Islet of Langerhans (tissue), 1 donor: Measurements from ENCODE around the gene SH3RF3.
"Not testable (repeated sequence)": the region's sequence is repeated elsewhere in the genome, so short reads cannot be mapped to it uniquely, and the experiment has no call there.

Source experiments
- FAIRE-seq: peaks from one replicate; lab custom pipeline; 2011; peaks lifted over from hg19 to GRCh38; lab: Jason Lieb, UNC

The SH3RF3 gene

GRCh38 chr2:109128616-109129355 lies at the start of gene SH3RF3:
SH3RF3 (plus strand) TSS chr2:109129205.
- FAIRE-seq, result no peak

- FAIRE-seq, result no peak
These were observed 49.4 kb upstream of the SH3RF3 start for GRCh38 chr2:109079590-109079989.

DNA sequence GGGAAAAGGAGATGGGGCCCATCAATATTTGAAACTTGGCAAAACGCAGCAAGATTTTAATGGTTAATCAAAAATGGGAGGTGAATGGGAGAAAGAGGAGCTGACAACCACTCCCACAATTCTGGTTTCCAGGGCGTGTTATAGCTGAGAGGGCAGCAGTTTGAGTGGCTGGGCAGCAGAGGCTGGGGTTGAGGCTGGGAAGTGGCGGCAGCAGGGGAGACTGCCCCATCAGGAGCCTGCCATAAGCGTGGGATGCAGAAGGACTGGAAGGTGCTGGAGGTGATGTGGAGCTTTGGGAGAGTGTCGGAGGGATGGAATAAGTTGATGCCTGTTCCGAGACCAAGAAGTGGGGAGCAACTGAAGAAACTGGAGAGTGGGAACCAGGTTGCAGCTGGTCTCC lies 48.9 kb upstream of the SH3RF3 start:
- FAIRE-seq, result no peak

DNA sequence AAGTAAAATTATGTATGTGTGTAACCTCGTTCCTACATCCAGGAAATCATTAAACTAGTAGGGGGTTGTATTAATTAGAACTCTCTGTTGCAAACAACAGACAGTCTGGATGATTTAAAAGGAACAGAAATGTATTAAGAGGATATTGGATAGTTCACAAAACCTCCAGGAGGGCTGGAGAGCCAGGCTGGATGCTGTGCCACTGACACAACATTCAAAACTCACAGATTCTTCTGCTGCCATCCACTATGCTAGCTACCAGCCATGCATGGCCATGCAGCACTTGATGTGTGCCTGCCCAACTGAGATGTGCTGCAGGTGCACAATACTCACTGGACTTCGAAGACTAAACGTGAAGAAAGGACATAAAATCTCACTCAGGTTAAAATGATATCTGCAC lies 48.2 kb upstream of the SH3RF3 start:
- no peak for FAIRE-seq

- FAIRE-seq, result no peak
These were observed 47.6 kb upstream of the SH3RF3 start for GRCh38 chr2:109081374-109081773.

DNA sequence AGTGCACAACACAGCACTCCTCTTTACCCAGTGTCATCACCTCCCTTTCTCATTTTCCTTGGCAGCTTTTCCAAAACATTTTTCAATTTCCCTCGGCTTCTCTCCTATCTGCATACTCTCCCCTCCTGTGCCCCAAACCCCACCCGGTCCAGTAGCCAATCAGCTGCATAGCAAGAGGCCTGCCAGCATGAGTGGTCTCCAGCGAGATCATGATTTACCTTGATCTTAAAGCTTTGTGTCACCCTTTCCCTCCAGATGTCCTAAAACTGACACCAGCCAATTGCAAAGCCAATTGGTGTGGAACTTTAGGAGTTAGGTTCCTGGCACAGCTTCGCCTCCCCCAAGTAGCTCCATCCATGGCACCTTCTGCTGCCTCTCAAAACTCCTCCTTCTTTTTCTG lies 45.2 kb upstream of the SH3RF3 start:
- FAIRE-seq, result no peak

GRCh38 chr2:109084341-109084740 lies 44.7 kb upstream of the SH3RF3 start:
- no peak for FAIRE-seq

- no peak for FAIRE-seq
These were observed 42.9 kb upstream of the SH3RF3 start for GRCh38 chr2:109085912-109086742.

DNA sequence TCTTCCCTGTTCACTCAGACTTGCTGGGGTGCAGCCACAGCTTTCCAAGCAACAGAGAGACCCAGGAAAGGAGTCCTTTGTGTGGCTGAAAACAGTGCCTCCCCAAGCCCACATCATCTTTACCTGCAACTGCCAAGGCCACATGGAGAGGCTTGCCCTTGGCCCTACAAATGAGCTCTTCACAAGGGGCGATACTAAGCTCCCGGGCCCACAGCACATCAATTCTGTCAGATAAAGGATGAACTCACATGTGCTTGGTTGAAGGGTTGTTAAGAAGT lies 42.3 kb upstream of the SH3RF3 start:
- no peak for FAIRE-seq

DNA sequence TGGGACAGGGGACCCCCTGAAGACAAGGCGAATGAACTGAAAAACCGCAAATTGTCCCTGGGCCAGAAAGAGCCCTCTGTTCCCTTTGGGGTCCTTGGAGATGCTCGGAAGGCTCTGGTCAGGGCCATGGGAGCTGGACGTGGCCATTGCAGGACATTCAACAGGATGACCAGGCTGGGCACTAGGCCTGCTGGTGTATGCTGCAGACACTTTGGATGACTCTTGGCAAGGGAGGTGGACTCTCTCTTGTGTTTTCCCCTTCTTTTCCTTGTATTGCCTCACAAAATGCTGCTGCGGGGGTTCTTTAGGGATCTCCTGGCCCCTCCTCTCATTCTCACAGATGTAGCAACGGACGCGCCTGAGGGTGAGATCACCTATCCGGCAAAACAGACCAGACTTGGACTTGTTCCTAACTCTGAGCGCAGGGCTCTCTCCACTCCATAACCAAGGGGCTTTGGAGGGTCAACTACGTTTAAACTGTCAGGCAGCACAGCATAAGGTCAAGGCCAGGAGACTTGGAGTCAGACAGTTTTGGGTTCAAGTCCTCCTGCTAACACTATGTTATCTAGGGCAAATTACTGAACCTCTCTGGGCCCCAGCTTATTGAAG lies 41.8 kb upstream of the SH3RF3 start:
- no peak for FAIRE-seq

- no peak for FAIRE-seq
These were observed 39.3 kb upstream of the SH3RF3 start for GRCh38 chr2:109089602-109090300.

DNA sequence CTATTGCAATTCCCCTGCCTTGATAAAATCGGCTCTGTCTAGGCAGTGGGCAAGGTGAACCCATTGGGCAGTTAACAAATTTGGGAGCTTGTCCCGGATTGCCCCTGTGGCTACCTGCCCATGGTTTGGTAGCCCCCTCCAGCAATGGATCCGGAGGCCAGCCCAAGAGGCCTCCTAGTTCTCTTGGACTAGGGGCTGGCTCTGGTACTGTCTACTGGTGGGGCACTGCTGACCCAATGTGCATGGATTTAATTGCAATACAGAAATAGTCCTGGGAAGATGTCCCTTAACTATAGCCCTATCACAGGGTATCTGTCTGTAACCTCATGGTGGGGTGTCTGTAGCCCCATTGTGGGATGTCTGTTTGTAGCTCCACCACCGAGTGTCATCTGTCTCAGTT lies 37.5 kb upstream of the SH3RF3 start:
- no peak for FAIRE-seq

GRCh38 chr2:109094144-109094543 lies 34.9 kb upstream of the SH3RF3 start:
- FAIRE-seq, result no peak

GRCh38 chr2:109098251-109098920 lies 30.6 kb upstream of the SH3RF3 start:
- FAIRE-seq, result no peak

DNA sequence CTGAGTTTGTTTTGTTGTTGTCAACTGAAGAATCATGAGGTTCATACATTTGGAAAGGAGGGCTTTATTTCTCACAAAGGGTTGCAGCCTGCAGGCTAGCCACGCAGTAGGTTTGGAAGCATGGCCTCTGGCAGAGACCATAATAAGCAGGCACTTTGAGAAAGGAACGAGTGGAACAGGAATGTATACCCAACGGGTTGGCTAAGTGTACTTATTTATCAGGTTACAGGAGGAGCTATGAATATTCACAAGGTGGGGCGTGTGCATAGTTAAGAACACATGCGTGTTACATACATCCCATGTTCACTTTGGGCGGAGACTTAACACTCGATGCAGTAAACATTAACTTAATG lies 30.1 kb upstream of the SH3RF3 start:
- FAIRE-seq, result no peak

DNA sequence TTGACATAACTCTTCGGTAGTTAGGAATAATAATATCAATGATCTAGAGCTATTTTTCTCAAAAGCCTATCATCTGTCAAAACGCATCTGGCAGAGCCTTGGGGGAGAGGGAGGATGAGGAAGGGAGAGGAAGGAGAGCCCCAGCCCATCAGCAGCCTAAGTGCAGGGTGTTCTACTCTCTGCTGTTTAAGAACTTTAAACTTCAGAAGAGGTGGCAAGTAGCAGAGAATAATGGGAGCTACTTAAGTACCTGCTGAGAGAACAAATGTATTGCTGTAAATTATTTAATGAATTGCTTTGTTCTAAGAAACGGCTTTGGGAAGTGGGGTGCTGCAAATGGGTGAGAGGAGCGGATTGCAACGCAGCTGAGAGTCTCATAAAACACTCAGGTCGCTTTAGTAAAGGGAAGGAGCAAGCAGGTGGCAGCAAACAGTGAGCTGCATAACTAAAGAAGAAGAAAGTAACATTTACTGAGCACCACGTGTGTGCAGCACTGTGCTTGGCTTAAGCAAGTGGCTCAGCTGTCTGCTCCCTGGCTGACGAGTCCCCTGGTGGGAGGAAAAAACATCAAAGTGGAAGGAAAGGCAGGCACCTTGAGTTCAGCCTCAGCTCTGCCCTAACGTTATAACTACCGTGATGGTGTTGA lies 26.3 kb upstream of the SH3RF3 start:
- FAIRE-seq, result no peak

DNA sequence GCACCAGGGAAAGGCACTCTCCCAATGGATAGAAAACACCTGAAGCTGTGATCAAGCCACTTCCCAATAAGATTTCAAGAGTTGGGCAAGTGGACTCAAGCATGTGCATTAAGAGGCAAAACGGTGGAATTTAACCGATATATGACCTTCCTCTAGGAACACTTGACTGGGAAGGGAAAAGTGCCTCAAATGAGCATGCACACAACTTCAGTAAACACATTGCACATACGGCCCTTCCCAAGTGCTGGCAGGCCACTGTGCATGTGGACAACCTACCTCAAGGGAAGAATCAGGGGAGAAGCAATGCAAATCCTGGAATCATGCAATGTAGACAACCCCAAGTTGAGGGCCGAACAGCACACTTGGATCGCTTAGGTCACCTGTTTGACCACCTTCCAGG lies 23.9 kb upstream of the SH3RF3 start:
- no peak for FAIRE-seq

- no peak for FAIRE-seq
These were observed 20.3 kb upstream of the SH3RF3 start for GRCh38 chr2:109108740-109109139.

DNA sequence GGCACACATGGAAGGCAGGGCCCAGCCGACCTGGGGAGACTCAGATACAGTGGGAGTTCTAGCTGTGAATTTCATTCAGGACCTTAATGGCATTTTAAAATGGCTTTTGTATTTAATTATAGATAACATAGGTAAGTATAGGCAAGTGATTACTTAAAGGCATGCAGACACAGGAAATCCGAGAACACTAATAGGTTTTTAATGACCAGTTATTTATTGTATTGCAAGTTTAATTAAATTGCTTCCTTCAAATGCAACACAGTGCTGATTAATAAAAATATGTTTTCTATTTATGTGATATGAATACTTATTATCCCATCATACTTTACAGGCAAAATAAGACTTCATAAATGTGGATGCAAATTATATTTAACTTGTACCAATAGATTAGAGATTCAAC lies 19.7 kb upstream of the SH3RF3 start:
- no peak for FAIRE-seq

DNA sequence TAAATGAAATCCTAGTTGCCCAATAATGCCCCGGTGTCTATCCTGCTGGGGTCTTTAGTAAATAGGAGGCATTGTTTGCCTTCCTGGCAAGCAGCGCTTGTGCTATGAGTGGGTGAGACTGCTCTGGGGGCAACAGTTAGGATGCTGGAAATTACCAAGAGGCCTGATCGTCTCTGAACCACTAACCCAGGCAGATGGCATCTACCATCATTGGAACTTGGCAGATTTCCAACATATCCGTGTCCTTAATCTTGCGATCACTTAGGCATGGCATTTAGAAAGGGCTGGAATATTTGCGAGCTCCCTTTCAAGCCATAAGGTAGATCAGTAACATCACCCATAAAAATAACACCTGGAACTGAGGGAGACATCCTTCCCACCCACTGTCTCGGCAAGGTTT lies 18.8 kb upstream of the SH3RF3 start:
- no peak for FAIRE-seq

DNA sequence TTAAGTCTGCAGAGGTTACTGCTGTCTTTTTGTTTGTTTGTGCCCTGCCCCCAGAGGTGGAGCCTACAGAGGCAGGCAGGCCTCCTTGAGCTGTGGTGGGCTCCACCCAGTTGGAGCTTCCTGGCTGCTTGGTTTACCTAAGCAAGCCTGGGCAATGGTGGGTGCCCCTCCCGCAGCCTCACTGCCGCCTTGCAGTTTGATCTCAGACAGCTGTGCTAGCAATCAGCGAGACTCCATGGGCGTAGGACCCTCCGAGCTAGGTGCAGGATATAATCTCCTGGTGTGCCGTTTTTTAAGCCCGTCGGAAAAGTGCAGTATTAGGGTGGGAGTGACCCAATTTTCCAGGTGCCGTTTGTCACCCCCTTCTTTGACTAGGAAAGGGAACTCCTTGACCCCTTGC lies 11.8 kb upstream of the SH3RF3 start:
- FAIRE-seq, result not testable (repeated sequence)

GRCh38 chr2:109117780-109118179 lies 11.2 kb upstream of the SH3RF3 start:
- FAIRE-seq, result no peak
